ENCODE measurements around the gene GNAT2. TPM values are rescaled to one million over a fixed set of nuclear protein-coding genes. Genes with fewer than 3 reads are reported as not detected.

GNAT2 gene
- total RNA-seq, 1 donor from 2014 or later = not detected

GRCh38 chr1:109625601-109626560 is 6.5 kb upstream of the GNAT2 start:
- no peak for FAIRE-seq
- H2AFZ ChIP-seq (ENCODE audit: low read depth, low read length) = no peak overlapping the region
- peaks cover 29% of the 10 kb centered on the region for H3K4me1 Mint-ChIP-seq (ENCODE audit: low read depth, unreplicated experiment)

GRCh38 chr1:109625176-109625575 is 5.8 kb upstream of the GNAT2 start:
- Histone ChIP-seq H3K79me2 (ENCODE audit: insufficient read depth, low read length) (peaks cover 66% of the 10 kb centered on the region), H3K27me3 (ENCODE audit: insufficient read depth, low read length) (no peaks in the 10 kb centered on the region), H3K4me3 (ENCODE audit: insufficient read depth, low read depth, low read length) (no peak overlapping the region), H3K27ac (ENCODE audit: low read depth, low read length) (no peak overlapping the region), H3K9ac (ENCODE audit: low read length) (no peak overlapping the region), H3K9me3 (ENCODE audit: insufficient read depth, low read depth, low read length) (no peaks in the 10 kb centered on the region), H3K4me2 (ENCODE audit: low read length) (no peak overlapping the region), H3K36me3 (ENCODE audit: insufficient read depth, low read length) (peaks cover 14% of the 10 kb centered on the region), H3K4me1 (ENCODE audit: insufficient read depth, low read length) (peaks cover 33% of the 10 kb centered on the region), H2AFZ (ENCODE audit: low read depth, low read length) (no peak overlapping the region), H4K20me1 (ENCODE audit: insufficient read depth, low read length) (peaks cover 84% of the 10 kb centered on the region)
- FAIRE-seq (no peak), DNase-seq (ENCODE audit: low read depth) (no peak)
- Mint-ChIP-seq H3K9me3 (ENCODE audit: unreplicated experiment) (peaks cover 2% of the 10 kb centered on the region), H3K27ac (ENCODE audit: unreplicated experiment) (no peak overlapping the region), H3K4me1 (ENCODE audit: low read depth, unreplicated experiment) (peaks cover 29% of the 10 kb centered on the region), H3K36me3 (ENCODE audit: low read depth, unreplicated experiment) (peaks cover 25% of the 10 kb centered on the region), H3K27me3 (ENCODE audit: low read depth, unreplicated experiment) (no peaks in the 10 kb centered on the region), H3K4me3 (ENCODE audit: unreplicated experiment) (no peak overlapping the region)
- no peak for TF ChIP-seq CTCF (IDR thresholded peaks at IDR 0.05; ENCODE audit: insufficient read depth, low read depth, low read length)
- no peak for TF ChIP-seq EZH2 (IDR thresholded peaks at IDR 0.05; ENCODE audit: insufficient read depth, low read length)

More at GRCh38 chr1:109625601-109626560, 6.5 kb upstream of the GNAT2 start:
- no peak overlapping the region for H3K4me3 ChIP-seq (ENCODE audit: insufficient read depth, low read depth, low read length)
- no peaks in the 10 kb centered on the region for H3K27me3 Mint-ChIP-seq (ENCODE audit: low read depth, unreplicated experiment)
- no peak for TF ChIP-seq CTCF (IDR thresholded peaks at IDR 0.05; ENCODE audit: insufficient read depth, low read depth, low read length)
- no peak for TF ChIP-seq EZH2 (IDR thresholded peaks at IDR 0.05; ENCODE audit: insufficient read depth, low read length)
- no peak overlapping the region for H3K4me3 Mint-ChIP-seq (ENCODE audit: unreplicated experiment)
- H3K27me3 ChIP-seq (ENCODE audit: insufficient read depth, low read length) = no peaks in the 10 kb centered on the region
- peak overlapping the region; percentile 69 for H3K27ac Mint-ChIP-seq (ENCODE audit: unreplicated experiment)
- peaks cover 16% of the 10 kb centered on the region for H3K36me3 ChIP-seq (ENCODE audit: insufficient read depth, low read length)
- peaks cover 89% of the 10 kb centered on the region for H4K20me1 ChIP-seq (ENCODE audit: insufficient read depth, low read length)
- H3K9me3 Mint-ChIP-seq (ENCODE audit: unreplicated experiment) = peaks cover 2% of the 10 kb centered on the region
- peaks cover 61% of the 10 kb centered on the region for H3K79me2 ChIP-seq (ENCODE audit: insufficient read depth, low read length)
- H3K4me1 ChIP-seq (ENCODE audit: insufficient read depth, low read length) = peaks cover 33% of the 10 kb centered on the region
- H3K27ac ChIP-seq (ENCODE audit: low read depth, low read length) = no peak overlapping the region
- no peaks in the 10 kb centered on the region for H3K9me3 ChIP-seq (ENCODE audit: insufficient read depth, low read depth, low read length)
- no peak for DNase-seq (ENCODE audit: low read depth)
- no peak overlapping the region for H3K4me2 ChIP-seq (ENCODE audit: low read length)
- peaks cover 27% of the 10 kb centered on the region for H3K36me3 Mint-ChIP-seq (ENCODE audit: low read depth, unreplicated experiment)
- no peak overlapping the region for H3K9ac ChIP-seq (ENCODE audit: low read length)

All from astrocyte (in vitro differentiated cells and primary cell).